Neural cell (in vitro differentiated cells): ENCODE results near the gene ATP9B.

ENCODE experiments used
- CTCF ChIP-seq: fragments of 450-650 bp; IDR thresholded peaks from 2 replicates; pipeline ENCODE4 v1.5.1; 2014; ENCODE audit warnings: antibody characterized with exemption, mild to moderate bottlenecking, moderate library complexity; ENCODE audit not compliant: poor library complexity, severe bottlenecking
- EP300 ChIP-seq: fragments of 450-650 bp; conservative IDR thresholded peaks from 2 replicates; pipeline ENCODE4 v1.6.1; 2014; ENCODE audit warnings: antibody characterized with exemption, mild to moderate bottlenecking, moderate library complexity; ENCODE audit not compliant: poor library complexity, severe bottlenecking
- POLR2AphosphoS5 ChIP-seq: IDR thresholded peaks from 2 replicates; pipeline ENCODE4 v1.6.1; 2012
- RAD21 ChIP-seq: fragments of 450-650 bp; conservative IDR thresholded peaks from 2 replicates; pipeline ENCODE4 v1.6.1; 2014; ENCODE audit warnings: antibody characterized with exemption, mild to moderate bottlenecking, moderate library complexity
- SMC3 ChIP-seq: fragments of 450-650 bp; conservative IDR thresholded peaks from 2 replicates; pipeline ENCODE4 v1.6.1; 2014; ENCODE audit warnings: antibody characterized with exemption, mild to moderate bottlenecking, moderate library complexity; ENCODE audit not compliant: poor library complexity
- TAF1 ChIP-seq: IDR thresholded peaks from 2 replicates; pipeline ENCODE4 v1.6.1; 2012; ENCODE audit warnings: low read depth
- TF ChIP-seq, protein P1 (sequence below): IDR thresholded peaks from 2 replicates; pipeline ENCODE4 v1.6.1; 2012; ENCODE audit warnings: borderline replicate concordance

DNA sequence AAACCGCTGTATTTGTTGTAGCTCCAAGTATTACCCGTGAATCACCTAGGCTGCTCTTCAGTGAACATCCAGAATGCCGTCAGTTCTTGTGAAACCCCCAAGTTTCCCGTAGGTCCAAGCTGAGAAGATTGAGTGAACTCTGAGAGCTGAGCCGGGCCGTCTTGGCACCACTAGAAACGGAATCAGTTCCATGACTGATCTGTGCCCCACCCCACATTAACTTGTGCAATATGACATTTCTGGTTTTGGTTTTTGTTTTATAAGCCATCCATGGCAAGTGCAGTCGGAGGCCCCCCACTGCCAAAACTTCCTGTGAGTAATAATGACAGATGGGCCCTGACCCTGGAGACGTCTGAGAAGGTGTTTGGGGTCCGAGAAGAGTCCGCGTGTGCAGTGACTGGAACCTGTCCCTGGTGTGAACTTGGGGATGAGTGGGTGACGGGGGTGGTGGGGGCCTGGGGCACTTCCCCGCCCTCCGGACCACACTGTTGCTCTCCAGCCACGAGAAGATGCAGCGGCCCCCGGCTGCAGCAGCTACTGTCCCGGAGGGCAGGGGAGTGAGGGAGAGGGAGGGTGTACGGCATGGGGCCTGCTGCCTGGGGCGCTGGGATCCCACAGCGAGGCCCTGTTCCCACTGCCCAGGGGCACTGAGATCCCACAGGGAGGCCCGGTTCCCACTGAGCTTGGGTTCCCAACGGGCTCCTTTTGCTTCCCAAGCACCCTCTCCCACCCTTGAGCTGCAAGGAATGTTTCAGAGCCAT, 353.0 kb downstream of the ATP9B start:
- no peak for TF ChIP-seq CTCF
- TF ChIP-seq TAF1, result no peak
- TF ChIP-seq EP300, result no peak
- TF ChIP-seq POLR2AphosphoS5, result no peak
- no peak for TF ChIP-seq RAD21
- TF ChIP-seq, protein P1, sequence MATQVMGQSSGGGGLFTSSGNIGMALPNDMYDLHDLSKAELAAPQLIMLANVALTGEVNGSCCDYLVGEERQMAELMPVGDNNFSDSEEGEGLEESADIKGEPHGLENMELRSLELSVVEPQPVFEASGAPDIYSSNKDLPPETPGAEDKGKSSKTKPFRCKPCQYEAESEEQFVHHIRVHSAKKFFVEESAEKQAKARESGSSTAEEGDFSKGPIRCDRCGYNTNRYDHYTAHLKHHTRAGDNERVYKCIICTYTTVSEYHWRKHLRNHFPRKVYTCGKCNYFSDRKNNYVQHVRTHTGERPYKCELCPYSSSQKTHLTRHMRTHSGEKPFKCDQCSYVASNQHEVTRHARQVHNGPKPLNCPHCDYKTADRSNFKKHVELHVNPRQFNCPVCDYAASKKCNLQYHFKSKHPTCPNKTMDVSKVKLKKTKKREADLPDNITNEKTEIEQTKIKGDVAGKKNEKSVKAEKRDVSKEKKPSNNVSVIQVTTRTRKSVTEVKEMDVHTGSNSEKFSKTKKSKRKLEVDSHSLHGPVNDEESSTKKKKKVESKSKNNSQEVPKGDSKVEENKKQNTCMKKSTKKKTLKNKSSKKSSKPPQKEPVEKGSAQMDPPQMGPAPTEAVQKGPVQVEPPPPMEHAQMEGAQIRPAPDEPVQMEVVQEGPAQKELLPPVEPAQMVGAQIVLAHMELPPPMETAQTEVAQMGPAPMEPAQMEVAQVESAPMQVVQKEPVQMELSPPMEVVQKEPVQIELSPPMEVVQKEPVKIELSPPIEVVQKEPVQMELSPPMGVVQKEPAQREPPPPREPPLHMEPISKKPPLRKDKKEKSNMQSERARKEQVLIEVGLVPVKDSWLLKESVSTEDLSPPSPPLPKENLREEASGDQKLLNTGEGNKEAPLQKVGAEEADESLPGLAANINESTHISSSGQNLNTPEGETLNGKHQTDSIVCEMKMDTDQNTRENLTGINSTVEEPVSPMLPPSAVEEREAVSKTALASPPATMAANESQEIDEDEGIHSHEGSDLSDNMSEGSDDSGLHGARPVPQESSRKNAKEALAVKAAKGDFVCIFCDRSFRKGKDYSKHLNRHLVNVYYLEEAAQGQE, result no peak
- no peak for TF ChIP-seq SMC3
